Measurements from ENCODE around the gene ZDHHC24. TPM values are rescaled to one million over a fixed set of nuclear protein-coding genes. Genes with fewer than 3 reads are reported as not detected.

ZDHHC24 gene
- total RNA-seq, 4 donors from 2014 or later = 8.0 to 10.7 (median 9.5) TPM

- peaks cover 0 to 65% (median 6%) of the 10 kb centered on the region in 3 donors for H3K36me3 ChIP-seq
- H3K4me1 ChIP-seq = peaks cover 5 to 33% (median 9%) of the 10 kb centered on the region in 3 donors
- TF ChIP-seq CTCF (IDR thresholded peaks at IDR 0.05) (no peak), POLR2A (IDR thresholded peaks at IDR 0.05) (no peak)
- 88 to 89% methylated on average over 4 to 9 of the region's 9 CpGs for WGBS, 2 donors
- intact Hi-C loops (cut with DNase I) = no loop called here
- no peak for DNase-seq
- no peak overlapping the region for H3K27ac ChIP-seq
- no peaks in the 10 kb centered on the region for H3K9me3 ChIP-seq
- no peak overlapping the region for H3K4me3 ChIP-seq
- no peaks in the 10 kb centered on the region for H3K27me3 ChIP-seq
Observed at GRCh38 chr11:66472054-66472453, 73.8 kb downstream of the ZDHHC24 start.

- intact Hi-C loops (cut with DNase I) = no loop called here
- no peak for TF ChIP-seq CTCF (IDR thresholded peaks at IDR 0.05)
- TF ChIP-seq POLR2A (IDR thresholded peaks at IDR 0.05) = no peak
- peaks cover 0 to 60% (median 6%) of the 10 kb centered on the region in 3 donors for H3K36me3 ChIP-seq
- H3K27ac ChIP-seq = no peak overlapping the region
- no peaks in the 10 kb centered on the region for H3K9me3 ChIP-seq
- 87% methylated on average over 9 of the region's 16 CpGs; no CpG with 5 or more reads in 1 of the 2 donors for WGBS, 2 donors
- no peaks in the 10 kb centered on the region for H3K27me3 ChIP-seq
- no peak overlapping the region for H3K4me3 ChIP-seq
- DNase-seq = no peak
- peaks cover 6 to 36% (median 10%) of the 10 kb centered on the region in 3 donors for H3K4me1 ChIP-seq
Observed at GRCh38 chr11:66471142-66471541, 74.7 kb downstream of the ZDHHC24 start.

Other genes starting within 250 kb of the ZDHHC24 start
- 10 to 100 TPM in 1 of 4 donors, 1 to 10 TPM in 3; 1.9 to 13.2 (median 6.1) TPM for gene CD248, start 229.0 kb downstream of the ZDHHC24 start, total RNA-seq
- gene RIN1, start 209.6 kb downstream of the ZDHHC24 start, total RNA-seq = 10 to 100 TPM; 22.3 to 37.2 (median 27.6) TPM
- 10 to 100 TPM; 43.8 to 65.5 (median 56.8) TPM for gene BRMS1, start 200.9 kb downstream of the ZDHHC24 start, total RNA-seq
- 10 to 100 TPM in 2 of 4 donors, 1 to 10 TPM in 2; 6.8 to 24.0 (median 11.3) TPM for gene B4GAT1, start 198.4 kb downstream of the ZDHHC24 start, total RNA-seq
- 1 to 10 TPM; 2.9 to 5.5 (median 4.8) TPM for gene SLC29A2, start 174.3 kb downstream of the ZDHHC24 start, total RNA-seq
- gene NPAS4, start 125.0 kb downstream of the ZDHHC24 start, total RNA-seq = under 1 TPM in 1 of 4 donors, not detected in 3; 0.38 TPM
- gene MRPL11, start 107.2 kb downstream of the ZDHHC24 start, total RNA-seq = 10 to 100 TPM; 39.3 to 66.4 (median 54.2) TPM
- gene PELI3, start 79.1 kb downstream of the ZDHHC24 start, total RNA-seq = 10 to 100 TPM in 1 of 4 donors, 1 to 10 TPM in 3; 6.3 to 17.2 (median 8.8) TPM
- gene DPP3, start 65.6 kb downstream of the ZDHHC24 start, total RNA-seq = 10 to 100 TPM; 24.6 to 49.2 (median 43.5) TPM
- gene BBS1, start 35.4 kb downstream of the ZDHHC24 start, total RNA-seq = 10 to 100 TPM in 3 of 4 donors, 1 to 10 TPM in 1; 9.7 to 45.8 (median 17.1) TPM
- gene ACTN3, start 855 bp upstream of the ZDHHC24 start, total RNA-seq = not detected
- 10 to 100 TPM in 2 of 4 donors, 1 to 10 TPM in 2; 3.3 to 47.3 (median 13.0) TPM for gene CTSF, start 22.6 kb upstream of the ZDHHC24 start, total RNA-seq
- under 1 TPM; 0.09 to 0.40 (median 0.21) TPM for gene CCDC87, start 47.0 kb upstream of the ZDHHC24 start, total RNA-seq
- 10 to 100 TPM; 12.7 to 27.5 (median 21.2) TPM for gene CCS, start 47.1 kb upstream of the ZDHHC24 start, total RNA-seq
- gene RBM14, start 70.6 kb upstream of the ZDHHC24 start, total RNA-seq = 10 to 100 TPM; 37.0 to 61.5 (median 38.0) TPM
- 10 to 100 TPM; 68.6 to 89.6 (median 80.3) TPM for gene RBM4, start 92.7 kb upstream of the ZDHHC24 start, total RNA-seq
- 10 to 100 TPM in 2 of 4 donors, 1 to 10 TPM in 2; 8.4 to 16.4 (median 9.2) TPM for gene RBM4B, start 131.8 kb upstream of the ZDHHC24 start, total RNA-seq
- 100 to 1,000 TPM; 101 to 368 (median 128) TPM for gene SPTBN2, start 183.2 kb upstream of the ZDHHC24 start, total RNA-seq

All from esophagus squamous epithelium (tissue), 5 donors.